Hepatocyte (in vitro differentiated cells): ENCODE results near the gene ZNF319. TPM values are rescaled to one million over a fixed set of nuclear protein-coding genes. Genes with fewer than 3 reads are reported as not detected.

Source experiments
- DNase-seq: peaks from one replicate; pipeline ENCODE4 v3.0.0-alpha.2; 2016; ENCODE audit warnings: low spot score
- H2AFZ ChIP-seq: fragments of 200-600 bp; sonication (generic); 2 replicates; pipeline ENCODE4 v1.6.0; 2016; ENCODE audit warnings: antibody characterized with exemption, mild to moderate bottlenecking
- H3K27ac ChIP-seq: fragments of 200-600 bp; sonication (generic); 2 replicates; pipeline ENCODE4 v1.5.1; 2016; ENCODE audit warnings: mild to moderate bottlenecking
- H3K27me3 ChIP-seq: fragments of 200-600 bp; sonication (generic); 2 replicates; pipeline ENCODE4 v1.6.1; 2016
- H3K36me3 ChIP-seq: fragments of 200-600 bp; sonication (generic); replicated peaks from 2 replicates; pipeline ENCODE4 v1.5.1; 2016; ENCODE audit warnings: low read depth; ENCODE audit not compliant: insufficient read depth
- H3K4me1 ChIP-seq: fragments of 200-600 bp; sonication (generic); 2 replicates; pipeline ENCODE4 v1.5.1; 2016; ENCODE audit warnings: mild to moderate bottlenecking, moderate library complexity; ENCODE audit not compliant: insufficient read depth
- H3K4me2 ChIP-seq: fragments of 200-600 bp; sonication (generic); 2 replicates; pipeline ENCODE4 v1.6.0; 2016
- H3K4me3 ChIP-seq: fragments of 200-600 bp; sonication (generic); 2 replicates; pipeline ENCODE4 v1.5.1; 2016; ENCODE audit warnings: mild to moderate bottlenecking
- H3K79me2 ChIP-seq: fragments of 200-600 bp; sonication (generic); 2 replicates; pipeline ENCODE4 v1.6.0; 2017; ENCODE audit warnings: mild to moderate bottlenecking
- H3K9me2 ChIP-seq: fragments of 200-600 bp; sonication (generic); replicated peaks from 2 replicates; pipeline ENCODE4 v1.6.0; 2017; ENCODE audit warnings: mild to moderate bottlenecking; ENCODE audit not compliant: insufficient read depth
- H3K9me3 ChIP-seq: fragments of 200-600 bp; sonication (generic); 2 replicates; pipeline ENCODE4 v1.5.1; 2016; ENCODE audit warnings: low read depth, mild to moderate bottlenecking
- H4K20me1 ChIP-seq: fragments of 200-600 bp; sonication (generic); 2 replicates; pipeline ENCODE4 v1.6.0; 2016; ENCODE audit warnings: mild to moderate bottlenecking; ENCODE audit not compliant: insufficient read depth, poor library complexity, severe bottlenecking
- EZH2 ChIP-seq: fragments of 200-600 bp; sonication (generic); IDR thresholded peaks from 2 replicates; pipeline ENCODE4 v1.6.1; 2016; ENCODE audit warnings: antibody characterized with exemption, mild to moderate bottlenecking, borderline replicate concordance
- EZH2phosphoT487 ChIP-seq: fragments of 200-600 bp; sonication (generic); IDR thresholded peaks from one replicate; pipeline ENCODE4 v1.6.1; 2018; ENCODE audit warnings: antibody characterized with exemption, mild to moderate bottlenecking, low read depth, moderate library complexity; ENCODE audit not compliant: unreplicated experiment, severe bottlenecking
- WGBS: methylation state at CpG from one replicate; pipeline ENCODE4 v1.1.6; 2016; ENCODE audit warnings: low lambda C conversion rate; ENCODE audit errors: missing lambda C conversion rate; 5-methylcytosine and 5-hydroxymethylcytosine counted together
- polyA plus RNA-seq: library from polyadenylated mRNA; unstranded; fragments of >200 nt; fragmentation: Nextera tagmentation; extraction: Ambion mirVana; gene quantifications from 2 replicates; pipeline ENCODE4 v1.2.1, GENCODE V29; 2016
- total RNA-seq: library from RNA; depleted of rRNA; stranded (reverse); fragments of >200 nt; gene quantifications from 2 replicates; pipeline ENCODE4 v1.2.3, GENCODE V29; 2014
- TF ChIP-seq, protein P1 (sequence below): fragments of 200-600 bp; sonication (generic); IDR thresholded peaks from 2 replicates; pipeline ENCODE4 v1.5.1; 2016; ENCODE audit warnings: antibody characterized with exemption, mild to moderate bottlenecking; ENCODE audit not compliant: poor library complexity

The ZNF319 gene
- total and polyA plus RNA-seq, 2 experiments from 2014 or later, result 5.3 to 8.3 TPM

DNA sequence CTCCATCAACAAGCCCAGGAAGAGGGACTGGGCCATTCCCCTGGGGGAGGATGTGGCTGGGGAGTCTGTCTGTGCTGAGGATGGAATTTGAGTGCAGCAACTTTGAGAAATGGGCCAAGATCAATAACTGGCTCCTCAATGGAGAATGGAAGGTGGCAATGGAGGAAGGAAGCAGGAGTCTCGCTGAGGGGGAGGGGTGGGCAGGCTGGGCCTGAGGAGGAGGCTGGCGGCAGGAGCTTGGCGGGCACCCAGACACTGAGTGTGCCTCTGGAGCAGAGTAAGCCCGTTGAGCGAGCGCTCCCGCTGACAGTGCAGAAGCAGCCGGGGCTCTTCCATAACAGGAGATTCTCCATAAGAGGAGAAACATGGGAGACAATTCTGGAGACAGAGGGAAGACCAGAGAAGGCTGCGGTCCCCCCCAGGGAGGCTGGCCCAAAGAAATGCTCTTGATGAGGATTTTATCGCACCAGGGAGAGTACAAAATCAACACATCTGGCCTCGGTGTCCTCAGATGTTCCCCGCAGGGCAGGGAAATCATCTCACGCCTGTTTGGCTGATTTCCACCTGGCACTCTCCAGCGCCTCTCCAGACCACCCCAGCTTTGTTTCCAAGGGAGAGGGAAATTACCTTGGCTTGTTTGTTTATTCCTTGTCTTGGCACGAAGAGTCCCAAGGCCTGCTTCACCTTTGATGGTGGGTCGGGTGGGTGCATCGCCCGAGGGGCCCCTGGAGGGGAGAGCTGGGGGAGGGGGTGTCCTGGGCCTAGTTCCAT lies 22.3 kb upstream of the ZNF319 start:
- no peaks in the 10 kb centered on the region for H4K20me1 ChIP-seq
- H3K79me2 ChIP-seq, result peaks cover 12% of the 10 kb centered on the region
- H3K36me3 ChIP-seq, result no peaks in the 10 kb centered on the region
- no peak overlapping the region for H2AFZ ChIP-seq
- TF ChIP-seq EZH2phosphoT487 (no peak), EZH2 (no peak)
- TF ChIP-seq, protein P1, sequence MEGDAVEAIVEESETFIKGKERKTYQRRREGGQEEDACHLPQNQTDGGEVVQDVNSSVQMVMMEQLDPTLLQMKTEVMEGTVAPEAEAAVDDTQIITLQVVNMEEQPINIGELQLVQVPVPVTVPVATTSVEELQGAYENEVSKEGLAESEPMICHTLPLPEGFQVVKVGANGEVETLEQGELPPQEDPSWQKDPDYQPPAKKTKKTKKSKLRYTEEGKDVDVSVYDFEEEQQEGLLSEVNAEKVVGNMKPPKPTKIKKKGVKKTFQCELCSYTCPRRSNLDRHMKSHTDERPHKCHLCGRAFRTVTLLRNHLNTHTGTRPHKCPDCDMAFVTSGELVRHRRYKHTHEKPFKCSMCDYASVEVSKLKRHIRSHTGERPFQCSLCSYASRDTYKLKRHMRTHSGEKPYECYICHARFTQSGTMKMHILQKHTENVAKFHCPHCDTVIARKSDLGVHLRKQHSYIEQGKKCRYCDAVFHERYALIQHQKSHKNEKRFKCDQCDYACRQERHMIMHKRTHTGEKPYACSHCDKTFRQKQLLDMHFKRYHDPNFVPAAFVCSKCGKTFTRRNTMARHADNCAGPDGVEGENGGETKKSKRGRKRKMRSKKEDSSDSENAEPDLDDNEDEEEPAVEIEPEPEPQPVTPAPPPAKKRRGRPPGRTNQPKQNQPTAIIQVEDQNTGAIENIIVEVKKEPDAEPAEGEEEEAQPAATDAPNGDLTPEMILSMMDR, result no peak
- H3K4me1 ChIP-seq, result peaks cover 19% of the 10 kb centered on the region
- 31% methylated on average over 16 of the region's 18 CpGs for WGBS
- no peak overlapping the region for H3K4me3 ChIP-seq
- H3K9me2 ChIP-seq, result no peaks in the 10 kb centered on the region
- peak; percentile 77 for DNase-seq
- peak overlapping the region; percentile 98 for H3K4me2 ChIP-seq
- H3K9me3 ChIP-seq, result no peaks in the 10 kb centered on the region
- H3K27ac ChIP-seq, result peak overlapping the region; percentile 89
- H3K27me3 ChIP-seq, result no peaks in the 10 kb centered on the region

DNA sequence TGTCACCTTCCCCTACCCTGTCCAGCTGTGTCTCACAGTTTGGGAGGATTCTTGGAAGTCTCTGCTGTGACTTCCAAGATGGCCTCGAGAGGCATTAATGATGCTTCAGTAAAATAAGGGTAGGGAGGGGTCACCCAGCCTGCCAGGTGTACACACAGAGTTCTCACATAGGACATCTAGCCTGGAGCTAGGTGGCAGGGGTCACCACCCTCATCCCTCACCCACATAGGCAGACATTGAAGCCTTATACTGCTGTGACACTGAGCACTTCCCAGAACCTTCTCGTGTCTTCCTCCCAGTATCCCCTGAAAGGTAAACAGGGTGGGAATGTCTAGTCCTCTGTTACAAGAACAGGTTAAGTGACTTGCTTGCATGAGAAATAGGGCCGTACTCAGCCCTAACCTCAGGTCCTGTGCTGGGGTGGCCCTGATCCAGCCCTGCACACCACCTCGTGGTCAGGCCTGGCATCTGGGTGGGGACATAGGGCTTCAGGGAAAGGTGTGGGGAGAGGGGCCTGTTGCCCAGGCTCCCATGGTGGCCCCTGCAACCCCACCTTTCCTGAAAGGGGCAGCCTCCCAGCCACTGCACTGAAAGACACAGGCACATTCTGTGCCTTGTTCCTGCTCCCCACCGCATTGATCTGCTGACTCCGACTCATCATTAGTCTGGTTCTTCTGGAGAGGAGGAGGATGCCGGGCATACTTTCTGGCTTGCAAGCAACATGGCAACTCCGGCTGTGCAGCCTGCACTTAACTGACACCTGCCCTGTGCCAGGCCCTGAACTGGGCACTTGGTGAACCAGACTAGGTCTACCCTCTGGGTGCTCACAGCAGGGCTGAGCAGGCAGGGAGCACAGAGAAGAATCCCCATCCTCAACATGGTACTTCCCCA lies 21.4 kb upstream of the ZNF319 start:
- peak overlapping the region; percentile 98 for H3K4me2 ChIP-seq

GRCh38 chr16:58020628-58021521 lies 20.4 kb upstream of the ZNF319 start:
- no peak overlapping the region for H2AFZ ChIP-seq
- H3K9me3 ChIP-seq, result no peaks in the 10 kb centered on the region
- peak; percentile 68 for DNase-seq
- no peak overlapping the region for H3K4me2 ChIP-seq
- TF ChIP-seq, protein P1, result peak; percentile 87
- no peak for TF ChIP-seq EZH2
- H3K4me3 ChIP-seq, result no peak overlapping the region
- no peaks in the 10 kb centered on the region for H3K27me3 ChIP-seq
- 64% methylated on average over 8 of the region's 8 CpGs for WGBS
- no peaks in the 10 kb centered on the region for H3K9me2 ChIP-seq
- peaks cover under 1% of the 10 kb centered on the region for H3K79me2 ChIP-seq
- H3K27ac ChIP-seq, result no peak overlapping the region
- H4K20me1 ChIP-seq, result no peaks in the 10 kb centered on the region
- peaks cover 19% of the 10 kb centered on the region for H3K4me1 ChIP-seq
- no peaks in the 10 kb centered on the region for H3K36me3 ChIP-seq

More for the DNA sequence above, 21.4 kb upstream of the ZNF319 start:
- Histone ChIP-seq H2AFZ (no peak overlapping the region), H3K79me2 (peaks cover 10% of the 10 kb centered on the region), H3K4me3 (no peak overlapping the region), H3K27me3 (no peaks in the 10 kb centered on the region), H3K36me3 (no peaks in the 10 kb centered on the region), H3K9me2 (no peaks in the 10 kb centered on the region), H3K4me1 (peaks cover 19% of the 10 kb centered on the region), H3K9me3 (no peaks in the 10 kb centered on the region), H4K20me1 (no peaks in the 10 kb centered on the region), H3K27ac (peak overlapping the region; percentile 48)
- TF ChIP-seq, protein P1, result no peak
- no peak for TF ChIP-seq EZH2phosphoT487
- TF ChIP-seq EZH2, result no peak
- WGBS, result 78% methylated on average over 8 of the region's 8 CpGs
- DNase-seq, result no peak
